ENCODE data around the gene OPCML. TPM values are rescaled to one million over a fixed set of nuclear protein-coding genes. Genes with fewer than 3 reads are reported as not detected.

The OPCML gene
- total RNA-seq, 1 experiment from 2014 or later: not detected

DNA sequence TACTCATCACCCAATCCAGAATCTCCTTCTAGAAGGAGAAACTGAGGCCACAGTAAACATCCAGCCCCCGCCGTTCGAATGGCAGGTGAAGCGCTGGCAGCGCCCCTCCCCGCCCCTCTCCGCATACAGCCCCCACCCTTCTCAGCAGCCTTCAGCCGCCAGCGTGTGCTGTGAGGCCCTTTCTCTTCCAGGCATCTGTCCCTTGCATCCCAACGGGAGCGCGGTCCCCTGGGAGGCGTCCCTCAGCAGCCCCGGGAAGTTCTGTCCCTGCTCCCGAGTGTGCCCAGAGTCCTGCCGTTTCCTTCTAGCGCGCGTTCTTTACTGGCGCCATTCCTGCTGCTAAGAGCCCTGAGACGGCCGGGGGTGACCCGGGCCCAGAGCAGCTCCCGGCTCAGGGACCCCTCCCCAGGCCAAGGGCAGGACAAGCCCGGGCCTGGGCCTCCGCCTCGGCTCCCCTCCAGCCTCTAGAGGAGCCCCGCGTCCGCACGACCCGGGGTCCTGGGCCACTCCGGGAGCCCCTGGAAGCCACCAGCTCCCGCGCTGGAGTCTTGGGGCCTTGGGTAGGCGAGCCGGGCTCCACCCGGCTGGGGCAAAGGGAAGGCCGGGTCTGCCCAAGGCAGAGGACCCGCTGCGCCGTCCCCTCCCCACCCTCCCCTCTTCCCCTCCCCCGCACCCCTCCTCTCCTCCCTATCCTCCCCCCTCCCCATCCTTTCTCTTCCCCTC is 450.4 kb downstream of the OPCML start:
- ChIA-PET CTCF (no interaction called here), POLR2A (ENCODE audit: unreplicated experiment) (no interaction called here)
- Histone ChIP-seq H3K4me3 (ENCODE audit: low read length) (no peak overlapping the region), H3F3A (ENCODE audit: low read length, unreplicated experiment) (no peaks in the 10 kb centered on the region), H3K9me2 (replicated peaks; ENCODE audit: low read length) (no peaks in the 10 kb centered on the region), H3K79me2 (ENCODE audit: low read length) (no peaks in the 10 kb centered on the region), H2AFZ (ENCODE audit: low read length) (no peak overlapping the region), H3K36me3 (ENCODE audit: low read depth, low read length) (no peaks in the 10 kb centered on the region), H3K27ac (ENCODE audit: low read length) (no peak overlapping the region), H3K9me3 (ENCODE audit: low read length) (no peaks in the 10 kb centered on the region), H3K4me2 (ENCODE audit: low read length) (no peak overlapping the region), H3K4me1 (ENCODE audit: insufficient read depth, low read length) (no peaks in the 10 kb centered on the region), H3K27me3 (ENCODE audit: low read length) (peaks cover 36% of the 10 kb centered on the region), H4K20me1 (ENCODE audit: low read length) (no peaks in the 10 kb centered on the region), H3K9ac (ENCODE audit: low read length) (no peak overlapping the region)
- intact Hi-C loops (cut with micrococcal nuclease): no loop called here
- DNase-seq (no peak), ATAC-seq (no peak)
- no TSS peak for BruUV-seq (replicated peaks)
- TF ChIP-seq EZH2 (IDR thresholded peaks at IDR 0.05; ENCODE audit: low read length, unreplicated experiment) (no peak), EZH2phosphoT487 (IDR thresholded peaks at IDR 0.05; ENCODE audit: borderline replicate concordance, low read length) (no peak)
- TF ChIP-seq, protein P1, sequence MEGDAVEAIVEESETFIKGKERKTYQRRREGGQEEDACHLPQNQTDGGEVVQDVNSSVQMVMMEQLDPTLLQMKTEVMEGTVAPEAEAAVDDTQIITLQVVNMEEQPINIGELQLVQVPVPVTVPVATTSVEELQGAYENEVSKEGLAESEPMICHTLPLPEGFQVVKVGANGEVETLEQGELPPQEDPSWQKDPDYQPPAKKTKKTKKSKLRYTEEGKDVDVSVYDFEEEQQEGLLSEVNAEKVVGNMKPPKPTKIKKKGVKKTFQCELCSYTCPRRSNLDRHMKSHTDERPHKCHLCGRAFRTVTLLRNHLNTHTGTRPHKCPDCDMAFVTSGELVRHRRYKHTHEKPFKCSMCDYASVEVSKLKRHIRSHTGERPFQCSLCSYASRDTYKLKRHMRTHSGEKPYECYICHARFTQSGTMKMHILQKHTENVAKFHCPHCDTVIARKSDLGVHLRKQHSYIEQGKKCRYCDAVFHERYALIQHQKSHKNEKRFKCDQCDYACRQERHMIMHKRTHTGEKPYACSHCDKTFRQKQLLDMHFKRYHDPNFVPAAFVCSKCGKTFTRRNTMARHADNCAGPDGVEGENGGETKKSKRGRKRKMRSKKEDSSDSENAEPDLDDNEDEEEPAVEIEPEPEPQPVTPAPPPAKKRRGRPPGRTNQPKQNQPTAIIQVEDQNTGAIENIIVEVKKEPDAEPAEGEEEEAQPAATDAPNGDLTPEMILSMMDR (conservative IDR thresholded peaks at IDR 0.05; ENCODE audit: low read depth, low read length): no peak

DNA sequence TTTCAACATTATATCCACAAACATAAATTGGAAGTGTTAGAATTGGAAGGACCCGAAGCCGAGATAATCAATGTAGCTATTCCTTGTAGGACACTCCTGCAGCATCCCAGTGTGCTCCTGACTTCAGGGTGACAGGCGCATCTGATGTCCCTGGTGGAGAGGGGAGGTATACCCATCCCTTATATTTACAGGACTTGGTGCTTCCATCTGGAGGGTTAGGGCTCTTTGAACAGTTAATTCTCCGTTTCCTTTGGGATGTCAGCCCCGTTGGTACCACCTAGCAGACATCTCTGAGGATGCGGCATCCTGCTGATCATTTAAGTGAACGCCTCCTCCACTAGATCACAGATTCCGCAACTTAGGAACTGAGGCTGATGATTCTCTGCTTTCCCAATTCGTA is 451.3 kb downstream of the OPCML start:
- ATAC-seq (no peak), DNase-seq (no peak)
- peaks cover 44% of the 10 kb centered on the region for H3K27me3 ChIP-seq (ENCODE audit: low read length)
- no peaks in the 10 kb centered on the region for H3K36me3 ChIP-seq (ENCODE audit: low read depth, low read length)
- H3K9ac ChIP-seq (ENCODE audit: low read length): no peak overlapping the region
- no peak overlapping the region for H3K4me2 ChIP-seq (ENCODE audit: low read length)
- CTCF ChIA-PET: no interaction called here
- no peaks in the 10 kb centered on the region for H3K9me3 ChIP-seq (ENCODE audit: low read length)
- H3K9me2 ChIP-seq (replicated peaks; ENCODE audit: low read length): no peaks in the 10 kb centered on the region
- H3K27ac ChIP-seq (ENCODE audit: low read length): no peak overlapping the region
- no peaks in the 10 kb centered on the region for H4K20me1 ChIP-seq (ENCODE audit: low read length)
- no TSS peak for BruUV-seq (replicated peaks)
- TF ChIP-seq EZH2 (IDR thresholded peaks at IDR 0.05; ENCODE audit: low read length, unreplicated experiment) (no peak), EZH2phosphoT487 (IDR thresholded peaks at IDR 0.05; ENCODE audit: borderline replicate concordance, low read length) (no peak)
- TF ChIP-seq, protein P1 (conservative IDR thresholded peaks at IDR 0.05; ENCODE audit: low read depth, low read length): no peak
- intact Hi-C loops (cut with micrococcal nuclease): no loop called here
- H3K79me2 ChIP-seq (ENCODE audit: low read length): no peaks in the 10 kb centered on the region
- H3K4me1 ChIP-seq (ENCODE audit: insufficient read depth, low read length): no peaks in the 10 kb centered on the region
- POLR2A ChIA-PET (ENCODE audit: unreplicated experiment): no interaction called here
- H2AFZ ChIP-seq (ENCODE audit: low read length): no peak overlapping the region
- H3K4me3 ChIP-seq (ENCODE audit: low read length): no peak overlapping the region
- H3F3A ChIP-seq (ENCODE audit: low read length, unreplicated experiment): no peaks in the 10 kb centered on the region

Measured in PC-3 (cell line).